GM19239 (cell line): ENCODE measurements around the gene CBX2.

Experiments
- DNase-seq: peaks from one replicate; pipeline ENCODE4 v3.0.0; 2011; ENCODE audit warnings: low spot score; ENCODE audit not compliant: insufficient read length
- FAIRE-seq: peaks from 2 replicates; lab custom pipeline; 2011; peaks lifted over from hg19 to GRCh38; lab: Jason Lieb, UNC

CBX2 gene

GRCh38 chr17:79836510-79836971, 58.6 kb downstream of the CBX2 start:
- FAIRE-seq (no peak), DNase-seq (no peak)

- peak; percentile 93 for DNase-seq
- FAIRE-seq, result peak; percentile 53
Measured at GRCh38 chr17:79836972-79837887, 59.3 kb downstream of the CBX2 start.
